Right lobe of liver (tissue), 6 donors: ENCODE data around the gene CRP. TPM values are rescaled to one million over a fixed set of nuclear protein-coding genes. Genes with fewer than 3 reads are reported as not detected.
A peak's percentile ranks its signal among the peaks of the same experiment; 100 is the strongest.

Source experiments
- ATAC-seq, 4 donors: fragments of 200-7000 bp; cut with Tn5 transposase; one replicate each; pipeline ENCODE4 v1.9.1; 2020; ENCODE audit warnings: mild to moderate bottlenecking in 4 of 4, moderate library complexity in 4 of 4
- DNase-seq, 3 donors: peaks; one replicate each; pipeline ENCODE4 v3.0.0-alpha.2; 2020
- H3K27ac ChIP-seq, 3 donors: fragments of 200-600 bp; one replicate each; pipeline ENCODE4 v1.8.0; 2022
- H3K27me3 ChIP-seq, 2 donors: fragments of 200-600 bp; one replicate each; pipeline ENCODE4 v1.8.0; 2022
- H3K36me3 ChIP-seq, 4 donors: fragments of 200-600 bp; sonication (generic) in 1 of 4; one replicate each; pipeline versions ENCODE4 v1.5.1 to v1.8.0; 2017 to 2022; ENCODE audit warnings: control low read depth in 1 of 4
- H3K4me1 ChIP-seq, 4 donors: fragments of 200-600 bp; sonication (generic) in 1 of 4; one replicate each; pipeline versions ENCODE4 v1.5.1 to v1.8.0; 2017 to 2022; ENCODE audit warnings: control low read depth in 1 of 4
- H3K4me3 ChIP-seq, 3 donors: fragments of 200-600 bp; one replicate each; pipeline ENCODE4 v1.8.0; 2022
- H3K9me3 ChIP-seq, 4 donors: fragments of 200-600 bp; sonication (generic) in 1 of 4; one replicate each; pipeline versions ENCODE4 v1.5.1 to v1.8.0; 2017 to 2022; ENCODE audit warnings: control low read depth in 1 of 4
- CTCF ChIP-seq, 4 donors: fragments of 200-600 bp in 3 of 4; fragments of 450-650 bp in 1 of 4; IDR thresholded peaks; one replicate each; pipeline versions ENCODE4 v1.5.1 to v1.8.0; 2016 to 2022; ENCODE audit warnings: antibody characterized with exemption in 4 of 4, mild to moderate bottlenecking in 2 of 4
- POLR2A ChIP-seq: fragments of 450-650 bp; IDR thresholded peaks from one replicate; pipeline ENCODE4 v1.6.1; 2017; ENCODE audit warnings: antibody characterized with exemption, mild to moderate bottlenecking
- WGBS: methylation state at CpG from one replicate; pipeline ENCODE4 v1.1.6; 2018; ENCODE audit warnings: low coverage, low lambda C conversion rate; ENCODE audit not compliant: insufficient coverage; ENCODE audit errors: missing lambda C conversion rate; 5-methylcytosine and 5-hydroxymethylcytosine counted together
- intact Hi-C, 2 donors: fragments of 100-400 bp; cut with DNase I; formaldehyde crosslinking; loops; one replicate each; pipeline versions ENCODE4 v1.11.2 to v1.14.1; 2022
- total RNA-seq, 6 experiments: library from RNA; depleted of rRNA in 2 of 6; stranded (reverse); fragments of >200 nt in 2 of 6; fragmentation: NEBNext Ultra II Directional in 3 of 6; extraction: Animal tissue kit (Norgen Biotek cat#: 25700) in 3 of 6; gene quantifications; one replicate each; pipeline versions ENCODE4 v1.1.0 to v1.2.4, GENCODE V29; 2016 to 2023
- donor health status: DM: no; HTN: yes; CAD: no.
- donor health status: DM: no; HTN: no; CAD: no.
- donor health status: DM: no; HTN: no; CAD: no.
- donor health status: DM: no; HTN: yes; CAD: no.
- donor health status: DM: no; HTN: yes; CAD: no.

The CRP gene
- total RNA-seq, 6 experiments from 2014 or later: 420 to 12,291 (median 6,154) TPM

GRCh38 chr1:159707472-159708260 lies 6.7 kb downstream of the CRP start:
- H3K36me3 ChIP-seq: no peaks in the 10 kb centered on the region
- intact Hi-C loops: loop anchor here in 1 of 2 donors (10.0 kb wide), 1 partner anchor 123 kb away; the partner anchor contains the start of gene APCS
- no peak for TF ChIP-seq CTCF (IDR thresholded peaks at IDR 0.05)
- TF ChIP-seq POLR2A: peak; percentile 32
- ATAC-seq (peak in 3 of 4 donors; percentile 24 to 51 (median 35)), DNase-seq (no peak)
- 36% methylated on average over 6 of the region's 6 CpGs for WGBS
- no peak overlapping the region for H3K4me3 ChIP-seq
- H3K27ac ChIP-seq: peak overlapping the region in 1 of 3 donors; percentile 46
- no peaks in the 10 kb centered on the region for H3K9me3 ChIP-seq
- no peaks in the 10 kb centered on the region for H3K27me3 ChIP-seq
- H3K4me1 ChIP-seq: peaks cover 0 to 57% (median 19%) of the 10 kb centered on the region in 4 donors

GRCh38 chr1:159705904-159706256 lies 8.5 kb downstream of the CRP start:
- 19% methylated on average over 2 of the region's 3 CpGs for WGBS
- H3K36me3 ChIP-seq: no peaks in the 10 kb centered on the region
- DNase-seq: no peak
- intact Hi-C loops: loop anchor here in 1 of 2 donors (10.0 kb wide), 1 partner anchor 121 kb away; the partner anchor contains the start of gene APCS
- peaks cover 0 to 43% (median 13%) of the 10 kb centered on the region in 4 donors for H3K4me1 ChIP-seq
- no peak overlapping the region for H3K4me3 ChIP-seq
- no peaks in the 10 kb centered on the region for H3K27me3 ChIP-seq
- peak overlapping the region in 1 of 3 donors; percentile 46 for H3K27ac ChIP-seq
- H3K9me3 ChIP-seq: no peaks in the 10 kb centered on the region
- peak; percentile 4 to 51 (median 37) for ATAC-seq
- TF ChIP-seq CTCF (IDR thresholded peaks at IDR 0.05) (no peak), POLR2A (no peak)

- peak; percentile 54 to 89 (median 85) for ATAC-seq
- TF ChIP-seq POLR2A (no peak), CTCF (IDR thresholded peaks at IDR 0.05) (no peak)
- H3K9me3 ChIP-seq: no peaks in the 10 kb centered on the region
- H3K27me3 ChIP-seq: no peaks in the 10 kb centered on the region
- peak overlapping the region; percentile 8 to 46 (median 29) for H3K27ac ChIP-seq
- DNase-seq: peak; percentile 55 to 81 (median 73)
- intact Hi-C loops: loop anchor here in 1 of 2 donors (10.0 kb wide), 1 partner anchor 121 kb away; the partner anchor contains the start of gene APCS
- no peaks in the 10 kb centered on the region for H3K36me3 ChIP-seq
- H3K4me1 ChIP-seq: peaks cover 0 to 43% (median 13%) of the 10 kb centered on the region in 4 donors
- H3K4me3 ChIP-seq: no peak overlapping the region
- 52% methylated on average over 5 of the region's 7 CpGs for WGBS
These were observed 9.0 kb downstream of the CRP start for GRCh38 chr1:159705251-159705903.

- WGBS: 50% methylated on average over 1 of the region's 1 CpG
- intact Hi-C loops: loop anchor here in 1 of 2 donors (10.0 kb wide), 1 partner anchor 120 kb away; the partner anchor contains the start of gene APCS
- TF ChIP-seq POLR2A (no peak), CTCF (IDR thresholded peaks at IDR 0.05) (no peak)
These were observed 9.9 kb downstream of the CRP start for GRCh38 chr1:159704481-159704880.

More at GRCh38 chr1:159704481-159704880, 9.9 kb downstream of the CRP start:
- Histone ChIP-seq H3K27me3 (no peaks in the 10 kb centered on the region), H3K27ac (peak overlapping the region in 1 of 3 donors; percentile 46), H3K4me1 (peaks cover 0 to 43% (median 13%) of the 10 kb centered on the region in 4 donors), H3K36me3 (no peaks in the 10 kb centered on the region), H3K4me3 (no peak overlapping the region), H3K9me3 (no peaks in the 10 kb centered on the region)
- ATAC-seq: no peak
- DNase-seq: no peak
